ENCODE data around the gene PTMA. TPM values are rescaled to one million over a fixed set of nuclear protein-coding genes. Genes with fewer than 3 reads are reported as not detected.

The PTMA gene
- total and polyA plus RNA-seq, 2 experiments from 2014 or later = 737 to 750 TPM

- H3K36me3 ChIP-seq = no peaks in the 10 kb centered on the region
- TF ChIP-seq CTCF (IDR thresholded peaks at IDR 0.05; ENCODE audit: low read depth, low read length) = no peak
- no peak overlapping the region for H3K27ac ChIP-seq
- DNase-seq (ENCODE audit: low read depth in 1 of 2, low spot score in 1 of 2) = no peak
- H3K9me3 ChIP-seq (ENCODE audit: low read depth) = no peaks in the 10 kb centered on the region
- peaks cover 11% of the 10 kb centered on the region for H3K4me1 ChIP-seq (ENCODE audit: low read depth)
- no peak overlapping the region for H3K4me3 ChIP-seq
- no peaks in the 10 kb centered on the region for H3K27me3 ChIP-seq
These were observed 24.8 kb upstream of the PTMA start for GRCh38 chr2:231683292-231684235.

GRCh38 chr2:231684314-231685223 lies 23.8 kb upstream of the PTMA start:
- TF ChIP-seq CTCF (IDR thresholded peaks at IDR 0.05; ENCODE audit: low read depth, low read length) = no peak
- Histone ChIP-seq H3K36me3 (no peaks in the 10 kb centered on the region), H3K9me3 (ENCODE audit: low read depth) (no peaks in the 10 kb centered on the region), H3K27me3 (no peaks in the 10 kb centered on the region), H3K27ac (no peak overlapping the region), H3K4me3 (no peak overlapping the region), H3K4me1 (ENCODE audit: low read depth) (peaks cover 11% of the 10 kb centered on the region)
- no peak for DNase-seq (ENCODE audit: low read depth in 1 of 2, low spot score in 1 of 2)

GRCh38 chr2:231685349-231686191 lies 22.8 kb upstream of the PTMA start:
- Histone ChIP-seq H3K9me3 (ENCODE audit: low read depth) (no peaks in the 10 kb centered on the region), H3K27me3 (no peaks in the 10 kb centered on the region), H3K4me3 (no peak overlapping the region), H3K4me1 (ENCODE audit: low read depth) (peaks cover 11% of the 10 kb centered on the region), H3K27ac (no peak overlapping the region), H3K36me3 (no peaks in the 10 kb centered on the region)
- TF ChIP-seq CTCF (IDR thresholded peaks at IDR 0.05; ENCODE audit: low read depth, low read length) = peak; percentile 21
- no peak for DNase-seq (ENCODE audit: low read depth in 1 of 2, low spot score in 1 of 2)

GRCh38 chr2:231686192-231687100 lies 21.9 kb upstream of the PTMA start:
- H3K4me1 ChIP-seq (ENCODE audit: low read depth) = peaks cover 11% of the 10 kb centered on the region
- DNase-seq (ENCODE audit: low read depth in 1 of 2, low spot score in 1 of 2) = no peak
- H3K27ac ChIP-seq = no peak overlapping the region
- no peak for TF ChIP-seq CTCF (IDR thresholded peaks at IDR 0.05; ENCODE audit: low read depth, low read length)
- no peak overlapping the region for H3K4me3 ChIP-seq
- H3K36me3 ChIP-seq = no peaks in the 10 kb centered on the region
- H3K9me3 ChIP-seq (ENCODE audit: low read depth) = no peaks in the 10 kb centered on the region
- no peaks in the 10 kb centered on the region for H3K27me3 ChIP-seq
